GM21367 (cell line): ENCODE data around the gene INVS.
"Not testable (repeated sequence)": the region's sequence is repeated elsewhere in the genome, so short reads cannot be mapped to it uniquely, and the experiment has no call there.

ENCODE experiments used
- ATAC-seq: cut with Tn5 transposase; IDR thresholded peaks from one replicate; pipeline ENCODE4 v1.9.1; 2021; ENCODE audit not compliant: unreplicated experiment

The INVS gene

DNA sequence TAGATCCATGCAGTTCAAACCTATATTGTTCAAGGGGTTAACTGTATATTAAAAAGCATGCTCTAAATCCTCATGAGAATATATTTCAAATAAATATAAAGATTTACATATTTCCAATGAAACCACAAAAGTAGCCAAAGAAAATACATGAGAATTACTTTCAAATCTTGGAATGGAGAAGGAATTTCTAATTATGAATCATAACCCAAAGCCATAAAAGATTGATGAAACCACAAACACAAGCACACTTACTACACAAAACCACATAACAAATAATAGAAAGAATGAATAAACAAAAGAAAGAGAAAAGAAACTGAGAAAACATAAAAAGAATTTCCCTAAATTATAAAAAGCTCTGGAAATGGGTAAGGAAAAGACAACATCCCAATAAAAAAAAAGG, 16.3 kb upstream of the INVS start:
- no peak for ATAC-seq

DNA sequence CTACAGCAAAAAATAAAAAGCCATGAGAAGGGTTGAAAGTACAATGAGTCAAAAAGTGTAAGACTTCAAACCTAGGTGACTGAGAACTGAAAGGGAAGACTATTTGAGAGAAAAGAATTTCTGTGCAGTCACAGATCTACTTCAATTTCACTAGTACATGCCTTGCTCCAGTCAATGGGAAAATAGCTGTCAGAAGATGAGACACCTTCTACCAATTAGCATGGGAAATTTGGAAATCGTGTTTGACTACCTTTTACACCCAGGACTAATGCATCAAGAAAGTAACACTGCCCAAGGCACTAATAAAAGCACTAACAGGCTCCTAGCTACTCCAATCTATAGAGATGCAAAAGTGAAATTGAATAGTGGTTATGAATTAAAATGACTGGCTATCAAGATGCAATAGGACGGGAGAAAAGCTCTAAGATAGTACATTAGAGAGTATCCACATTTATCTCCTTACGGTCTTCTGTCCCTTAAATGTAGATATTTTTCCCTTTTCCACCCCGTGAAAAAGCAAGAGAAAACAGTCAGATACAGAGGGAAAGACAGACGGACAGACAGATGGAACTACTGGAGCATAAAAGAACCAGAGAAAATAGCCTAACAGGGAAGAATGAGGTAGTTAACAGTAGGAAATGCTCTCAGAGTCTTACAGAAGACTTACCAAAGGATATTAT, 15.5 kb upstream of the INVS start:
- ATAC-seq: peak; percentile 40

DNA sequence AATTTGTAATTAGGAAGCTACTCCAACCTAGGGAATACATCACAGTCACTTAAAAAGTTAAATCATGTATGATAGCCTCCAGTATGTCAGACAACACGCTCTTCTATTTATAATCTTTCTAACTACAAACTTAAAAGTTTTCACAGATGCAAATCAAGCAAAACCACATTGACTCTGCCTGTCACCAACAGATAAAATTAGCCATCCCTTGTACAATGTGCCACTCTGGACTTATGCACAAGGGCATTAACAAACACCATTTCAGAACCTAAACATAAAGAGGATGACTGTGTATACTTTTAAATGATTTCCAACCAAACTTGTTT, 15.0 kb upstream of the INVS start:
- peak; percentile 50 for ATAC-seq

DNA sequence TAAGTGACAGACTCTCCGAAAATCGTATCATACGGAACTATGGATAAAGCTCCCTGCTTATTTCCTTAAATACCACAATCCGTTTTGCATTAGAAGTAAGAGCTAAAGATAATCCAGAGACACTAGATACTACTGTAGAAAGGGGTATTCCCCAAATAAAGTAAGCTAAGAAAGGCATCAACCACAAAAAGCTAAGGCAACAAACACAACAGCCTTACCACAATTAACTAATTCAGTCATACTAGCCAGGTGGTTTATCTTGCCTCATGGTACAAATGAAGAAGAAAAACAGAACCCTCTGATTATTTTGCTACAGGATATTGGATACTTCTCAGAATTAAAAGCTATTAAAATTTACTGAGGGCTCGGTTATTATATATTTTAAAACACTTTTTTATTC, 14.3 kb upstream of the INVS start:
- peak; percentile 74 for ATAC-seq

DNA sequence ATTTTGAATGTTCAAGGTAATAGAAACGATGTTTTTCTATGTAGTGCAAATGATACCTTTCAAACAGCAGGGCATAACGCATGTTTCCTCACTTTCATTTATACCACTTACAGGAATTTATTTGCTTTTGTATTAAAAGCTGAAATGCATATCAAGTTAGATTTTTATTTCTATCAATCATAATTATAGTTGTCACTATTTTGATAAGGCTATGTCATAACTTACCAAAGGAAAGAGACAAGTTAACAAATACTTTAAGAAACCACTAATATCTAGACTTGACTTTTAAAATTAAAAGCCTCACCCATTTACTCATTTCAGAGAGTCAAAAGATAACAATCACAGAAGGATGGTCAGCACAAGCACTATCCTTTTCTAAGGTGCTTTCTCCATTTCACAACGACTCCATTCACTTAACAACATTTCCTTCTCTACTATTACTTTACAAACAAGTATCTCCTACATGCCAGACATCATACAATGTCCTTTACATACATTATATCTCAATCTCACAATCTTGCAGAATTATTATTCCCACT, 12.9 kb upstream of the INVS start:
- ATAC-seq: no peak

DNA sequence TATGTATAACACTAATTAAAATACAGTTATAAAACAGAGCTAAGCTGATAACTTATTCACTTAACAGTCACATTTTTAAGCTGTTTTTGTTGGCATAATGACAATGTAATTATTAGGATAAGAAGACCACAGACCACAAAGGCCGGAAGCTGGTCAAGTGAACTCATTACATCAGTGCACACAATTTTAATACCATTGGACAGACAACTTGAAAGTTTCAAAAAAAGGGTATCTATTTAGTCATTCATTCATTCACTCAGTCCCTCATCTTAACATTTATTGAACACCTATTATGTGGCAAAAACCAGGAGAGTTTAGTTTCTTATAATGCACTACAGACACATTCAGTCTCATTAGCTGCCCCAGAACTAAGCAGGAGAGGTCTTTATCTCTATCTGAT, 11.8 kb upstream of the INVS start:
- no peak for ATAC-seq

DNA sequence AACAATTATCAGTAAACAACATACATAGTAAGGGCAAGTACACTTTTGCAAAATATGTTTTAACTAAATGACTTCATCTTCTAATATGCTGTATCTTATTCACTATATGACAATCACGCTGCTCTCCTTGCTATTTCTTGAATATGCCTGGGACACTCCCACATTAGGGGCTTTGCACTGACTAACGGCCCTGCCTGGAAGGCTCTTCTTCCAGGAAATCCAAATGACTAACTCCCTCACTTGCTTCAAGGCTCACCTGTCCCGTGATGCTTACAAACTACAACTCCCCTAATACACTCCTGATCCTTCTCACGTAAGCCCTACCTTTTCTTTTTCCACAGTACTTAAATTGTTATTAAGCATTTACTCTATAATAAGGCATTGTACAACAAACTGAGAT, 10.8 kb upstream of the INVS start:
- no peak for ATAC-seq

DNA sequence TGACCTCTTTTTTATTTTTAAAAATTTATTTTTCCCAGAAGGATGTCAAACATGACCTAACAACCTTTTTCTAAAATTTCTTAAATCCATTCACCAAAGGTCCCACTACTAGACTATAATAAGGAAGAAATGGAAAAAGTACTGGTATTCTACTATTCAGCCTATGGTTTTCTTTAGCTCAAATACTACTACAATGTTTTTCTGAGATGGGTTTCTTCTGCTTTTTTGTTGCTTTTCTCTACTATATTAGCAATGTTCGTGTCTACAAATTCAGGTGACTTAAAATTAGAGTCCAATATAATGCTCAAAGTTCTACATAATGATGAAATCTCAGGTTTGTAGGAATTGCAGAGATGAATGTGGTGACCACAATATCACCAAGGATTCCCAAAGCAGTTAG, 8.2 kb upstream of the INVS start:
- no peak for ATAC-seq

DNA sequence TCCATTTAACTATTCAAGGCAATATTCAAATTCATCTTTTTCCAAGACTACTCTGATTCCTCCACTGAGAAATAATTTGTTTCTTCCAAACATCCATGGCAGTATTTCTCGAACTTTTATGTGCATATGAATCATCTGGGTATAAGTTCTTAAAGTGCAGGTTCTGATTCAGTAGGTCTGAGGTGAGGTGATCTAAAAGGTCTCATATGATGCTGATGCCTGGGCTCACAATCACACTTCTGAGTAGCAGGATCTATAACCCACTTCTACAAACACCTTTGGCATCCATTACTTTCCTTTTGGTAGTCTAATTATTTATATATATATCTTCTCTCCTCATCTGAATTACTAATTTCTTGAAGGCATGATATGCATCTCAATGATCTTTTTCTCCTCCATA, 7.4 kb upstream of the INVS start:
- ATAC-seq: no peak

DNA sequence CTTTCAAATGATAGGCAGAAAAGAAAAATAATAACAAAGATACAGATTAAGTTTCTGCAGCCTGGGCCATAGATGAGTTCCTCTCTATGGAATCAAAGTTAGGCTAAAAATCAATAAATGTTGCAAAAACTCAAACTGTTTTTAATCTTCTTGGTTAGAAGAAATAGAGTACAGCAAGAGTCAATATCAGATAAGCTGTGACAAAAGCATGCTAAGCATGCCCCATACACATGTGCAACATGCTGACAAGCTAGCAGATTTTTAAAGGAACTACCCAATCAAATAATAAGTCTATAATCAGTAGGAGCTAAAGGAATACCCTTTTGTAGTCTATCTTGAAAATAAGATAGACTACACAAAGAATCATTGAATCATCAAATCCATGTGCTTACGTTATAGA, 7.0 kb upstream of the INVS start:
- ATAC-seq: no peak

DNA sequence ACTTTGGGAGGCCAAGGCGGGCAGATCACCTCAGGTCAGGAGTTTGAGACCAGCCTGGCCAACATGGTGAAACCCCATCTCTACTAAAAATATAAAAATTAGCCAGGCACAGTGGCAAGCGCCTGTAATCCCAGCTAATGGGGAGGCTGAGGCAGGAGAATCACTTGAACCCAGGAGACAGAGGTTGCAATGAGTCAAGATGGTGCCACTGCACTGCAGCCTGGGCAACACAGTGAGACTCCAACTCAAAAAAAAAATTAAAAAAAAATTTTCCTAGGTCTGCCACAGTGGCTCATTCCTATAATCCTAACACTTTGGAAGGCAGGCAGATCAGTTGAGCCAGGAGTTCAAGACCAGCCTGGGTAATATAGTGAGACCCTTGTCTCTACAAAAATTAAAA, 4.6 kb upstream of the INVS start:
- not testable (repeated sequence) for ATAC-seq

DNA sequence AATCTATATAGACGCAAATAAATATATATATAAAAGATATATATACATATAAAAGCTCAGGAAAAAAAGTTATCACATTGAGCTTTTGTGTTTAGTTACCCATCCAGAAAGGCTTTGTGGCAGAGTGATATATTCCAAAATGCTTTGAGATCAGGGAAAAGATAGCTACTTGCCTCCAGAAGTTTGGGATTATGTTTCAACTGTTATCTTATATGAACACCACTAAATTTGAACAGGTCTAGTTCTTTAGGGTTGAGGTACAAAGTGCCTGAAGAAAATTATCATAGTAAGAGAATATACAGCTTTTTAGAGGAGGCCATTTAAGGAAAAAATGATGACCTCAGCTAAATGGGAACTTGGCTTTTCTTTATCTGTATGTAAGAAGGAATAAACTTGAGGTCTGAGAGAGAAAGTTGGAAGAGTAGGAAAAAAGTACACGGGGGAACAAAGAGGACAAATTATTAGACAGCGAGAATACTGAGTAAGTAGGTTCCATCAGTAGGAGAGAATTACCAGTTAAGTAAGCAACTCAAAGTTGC, 2.6 kb upstream of the INVS start:
- no peak for ATAC-seq

DNA sequence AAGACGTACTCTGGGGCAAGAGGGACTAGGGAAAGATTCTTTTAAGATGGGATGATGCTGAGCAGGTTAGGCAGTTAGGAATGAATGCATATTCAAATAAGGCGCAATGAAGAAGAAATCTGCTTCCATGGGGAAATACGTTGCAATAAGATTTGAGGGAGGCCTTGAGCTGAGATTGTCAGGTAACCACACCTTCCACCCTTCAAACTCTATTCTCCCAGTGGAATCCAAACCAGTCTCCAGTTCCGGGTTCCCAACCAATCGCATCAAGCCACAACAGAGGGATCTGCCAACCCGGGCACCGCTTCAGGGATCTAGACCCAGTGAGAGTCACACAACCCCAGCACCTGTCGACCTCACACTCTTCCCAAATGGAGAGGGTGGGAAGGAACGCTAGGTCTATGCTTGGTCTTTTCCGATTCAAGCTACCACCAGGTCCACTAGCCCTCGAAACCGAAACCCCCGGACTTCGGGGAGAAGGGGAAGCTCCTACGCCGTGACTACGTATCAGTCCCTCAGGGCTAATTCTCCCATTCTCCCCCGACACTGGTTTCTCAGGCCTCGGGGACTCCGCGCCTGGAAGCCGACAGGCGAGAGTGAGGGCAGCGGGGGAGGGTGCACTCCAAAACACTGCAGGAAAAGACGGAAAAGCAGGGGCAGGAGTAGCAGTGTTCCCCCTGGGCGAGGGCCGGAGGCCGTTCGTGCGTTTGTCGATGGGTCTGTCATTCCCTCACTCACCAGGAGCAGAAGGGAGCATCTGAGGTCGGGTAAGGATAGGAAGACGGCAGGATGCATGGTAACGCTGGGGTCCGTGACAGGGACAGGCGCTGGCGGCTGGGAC, 777 bp upstream of the INVS start:
- ATAC-seq: peak; percentile 10

DNA sequence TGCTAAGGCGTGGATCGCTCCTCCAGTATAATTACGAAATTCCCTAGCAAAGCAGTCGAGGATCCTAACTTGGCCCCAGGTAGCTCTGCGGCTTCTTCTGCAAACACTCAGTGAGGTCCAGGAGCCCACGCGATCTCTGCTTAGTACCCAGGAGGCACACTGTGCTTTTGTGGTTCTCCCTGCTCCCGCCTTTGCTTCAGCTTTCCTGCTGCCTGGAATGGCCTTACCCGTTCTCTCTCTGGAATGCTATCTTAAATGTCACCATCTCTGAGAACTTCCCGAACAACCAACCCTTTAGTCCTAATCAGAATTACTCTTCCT, 639 bp downstream of the INVS start:
- ATAC-seq: no peak

DNA sequence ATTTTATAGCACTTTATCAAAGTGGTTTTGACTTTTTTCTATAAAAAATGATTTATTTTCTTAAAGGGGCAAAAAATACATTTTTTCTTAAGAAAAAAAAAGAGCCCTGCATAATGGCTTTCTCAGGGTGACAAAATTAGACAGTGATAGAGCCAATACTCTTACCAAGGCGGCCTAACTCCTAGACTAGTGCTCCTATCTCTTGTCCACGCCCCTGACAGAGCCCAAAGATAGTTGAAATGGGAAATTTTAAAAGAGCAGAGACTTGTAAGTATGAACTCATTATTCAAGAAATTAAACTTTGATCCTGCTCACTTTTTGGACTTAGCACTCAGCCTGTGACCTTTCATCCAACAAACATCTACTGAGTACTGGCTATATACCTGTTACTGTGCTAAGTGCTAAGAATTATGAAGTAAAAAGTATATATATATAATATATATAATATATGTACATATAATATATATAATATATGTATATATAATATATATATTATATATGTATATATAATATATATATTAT, 1.2 kb downstream of the INVS start:
- no peak for ATAC-seq

DNA sequence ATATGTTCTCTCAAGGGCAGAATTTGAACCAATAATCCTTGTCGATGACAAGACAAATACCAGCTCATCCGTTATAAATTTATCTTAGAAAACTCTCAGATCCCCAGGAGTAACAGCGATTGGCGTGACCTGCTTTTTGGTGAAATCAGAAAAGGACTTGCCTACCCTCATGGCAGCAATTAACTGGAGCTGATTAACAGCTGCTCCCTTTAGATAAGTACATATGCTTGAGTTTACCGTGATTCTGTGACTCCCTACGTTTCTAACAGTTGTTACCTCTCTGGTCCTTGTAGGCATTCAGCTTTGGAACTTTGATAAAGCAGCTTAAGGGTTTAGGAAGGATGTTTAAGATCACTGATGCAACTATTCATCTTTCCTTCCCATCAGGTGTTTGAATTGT, 2.6 kb downstream of the INVS start:
- no peak for ATAC-seq

DNA sequence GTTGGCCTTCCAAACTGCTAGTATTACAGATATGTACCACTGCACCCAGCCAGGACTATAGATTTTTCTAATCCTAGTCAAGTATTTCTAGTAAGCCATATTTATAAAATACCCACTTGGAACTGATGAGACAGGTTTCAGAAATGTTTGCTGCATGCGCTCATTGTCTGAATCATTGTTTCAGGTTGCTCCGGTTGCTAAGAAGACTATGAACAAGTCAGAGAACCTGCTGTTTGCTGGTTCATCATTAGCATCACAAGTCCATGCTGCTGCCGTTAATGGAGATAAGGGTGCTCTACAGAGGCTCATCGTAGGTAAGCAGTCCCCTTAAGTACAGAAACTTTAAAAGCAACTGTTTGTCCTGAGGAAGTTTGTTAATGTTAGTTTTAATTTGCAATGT, 5.3 kb downstream of the INVS start:
- no peak for ATAC-seq

DNA sequence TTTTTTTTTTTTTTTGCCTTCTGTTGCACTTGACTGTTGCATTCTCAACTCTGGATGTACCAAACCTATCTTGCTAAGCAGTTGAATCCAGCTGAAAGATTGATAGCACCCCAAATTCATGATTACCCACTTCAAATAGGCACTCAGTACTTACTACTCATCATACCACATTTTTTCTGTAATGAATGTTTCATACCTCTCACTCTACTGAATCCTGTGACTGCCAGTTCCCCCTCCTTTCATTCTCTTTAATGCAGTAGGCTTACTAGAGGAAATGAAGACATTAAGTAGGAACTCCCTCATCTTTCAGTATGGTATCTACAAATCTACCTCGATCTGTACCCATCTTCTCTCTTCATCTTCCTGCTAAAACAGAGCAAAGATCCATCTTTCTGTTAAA, 6.8 kb downstream of the INVS start:
- no peak for ATAC-seq

DNA sequence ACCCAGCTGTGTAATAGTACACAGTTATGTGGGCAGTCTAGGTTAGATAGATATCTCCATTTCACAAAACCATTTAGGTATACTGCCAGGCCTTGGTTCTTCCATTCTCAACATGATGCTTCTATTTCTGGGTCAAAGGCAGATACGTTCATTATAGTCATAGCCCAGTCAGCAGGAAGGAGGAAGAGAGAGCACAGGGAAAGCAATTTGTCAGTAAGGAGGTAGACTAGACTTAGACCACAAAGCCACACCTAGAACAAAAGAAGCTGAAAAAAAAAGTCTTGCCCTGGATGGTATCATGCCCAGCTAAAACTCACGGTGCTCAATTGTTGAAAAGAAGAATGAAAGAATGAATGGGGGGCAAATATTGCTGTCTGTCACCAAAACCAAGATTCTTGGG, 7.6 kb downstream of the INVS start:
- no peak for ATAC-seq

DNA sequence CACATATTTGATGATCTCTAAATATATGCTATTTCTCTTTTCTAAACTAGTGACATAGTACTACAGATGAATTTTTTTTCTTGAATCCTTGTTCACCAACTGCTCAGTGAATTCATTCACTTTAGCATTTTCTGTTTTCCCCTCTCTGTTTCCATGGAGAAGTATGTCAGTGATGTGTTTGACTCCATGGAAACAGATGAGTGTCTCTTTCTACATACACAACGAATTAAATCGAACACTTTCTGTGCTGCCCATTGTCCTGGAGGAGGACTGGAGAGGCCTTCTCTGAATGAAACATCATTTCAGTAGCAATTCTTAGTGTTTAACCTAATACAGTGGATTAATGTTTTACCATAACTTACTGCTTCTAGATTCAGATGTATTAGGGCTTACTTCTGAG, 9.5 kb downstream of the INVS start:
- no peak for ATAC-seq

DNA sequence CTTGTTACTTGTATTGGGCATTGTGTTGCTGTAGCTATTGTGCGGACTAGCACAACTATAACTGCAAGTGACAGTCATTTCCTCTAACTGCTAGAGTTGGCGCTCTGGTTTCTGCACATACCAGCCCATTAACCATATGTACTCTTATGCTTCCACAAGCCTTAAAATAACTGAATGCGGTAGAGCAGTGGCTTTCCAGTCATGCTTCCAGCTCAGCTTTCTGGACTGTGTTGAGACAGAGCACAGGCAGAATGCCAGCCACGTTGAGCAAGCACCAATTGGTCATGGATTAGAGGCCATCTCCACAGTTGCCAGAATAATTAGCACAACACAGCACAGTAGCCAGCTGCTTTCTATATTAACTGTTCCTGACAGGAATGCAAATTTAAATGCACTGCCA, 12.2 kb downstream of the INVS start:
- no peak for ATAC-seq

DNA sequence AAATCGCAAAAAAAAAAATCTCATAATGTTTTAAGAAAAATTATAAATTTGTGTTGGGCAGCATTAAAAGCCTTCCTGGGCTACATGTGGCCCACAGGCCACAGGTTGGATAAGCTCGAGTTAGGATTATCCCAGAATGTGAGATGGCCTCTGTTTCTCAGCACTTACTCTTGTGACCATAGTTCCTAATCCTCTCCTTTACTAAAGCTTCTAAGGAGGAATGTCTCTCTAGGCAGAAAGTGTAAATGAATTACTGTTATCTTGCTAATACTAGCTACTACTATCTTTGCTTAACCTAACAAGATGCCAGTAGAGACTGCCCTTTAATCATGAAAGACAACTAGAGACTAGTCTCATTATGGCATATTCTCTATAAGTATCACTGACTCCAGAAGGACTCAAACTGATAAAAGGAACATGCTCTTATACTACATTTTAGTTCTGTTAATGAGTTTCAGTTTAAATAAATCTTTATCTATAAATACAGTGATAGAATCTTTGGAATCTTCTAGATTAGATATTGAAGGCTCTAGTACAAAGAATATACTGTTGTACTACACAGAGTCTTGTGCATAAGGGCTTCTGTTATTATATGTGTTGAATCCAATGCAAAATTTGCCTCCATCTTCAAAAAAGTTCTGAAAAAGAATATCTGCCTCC, 13.8 kb downstream of the INVS start:
- no peak for ATAC-seq
